Measurements from ENCODE around the gene HPSE2. TPM values are rescaled to one million over a fixed set of nuclear protein-coding genes. Genes with fewer than 3 reads are reported as not detected.

HPSE2 gene
- total RNA-seq, 4 donors from 2014 or later = 0.57 to 3.6 (median 1.5) TPM

DNA sequence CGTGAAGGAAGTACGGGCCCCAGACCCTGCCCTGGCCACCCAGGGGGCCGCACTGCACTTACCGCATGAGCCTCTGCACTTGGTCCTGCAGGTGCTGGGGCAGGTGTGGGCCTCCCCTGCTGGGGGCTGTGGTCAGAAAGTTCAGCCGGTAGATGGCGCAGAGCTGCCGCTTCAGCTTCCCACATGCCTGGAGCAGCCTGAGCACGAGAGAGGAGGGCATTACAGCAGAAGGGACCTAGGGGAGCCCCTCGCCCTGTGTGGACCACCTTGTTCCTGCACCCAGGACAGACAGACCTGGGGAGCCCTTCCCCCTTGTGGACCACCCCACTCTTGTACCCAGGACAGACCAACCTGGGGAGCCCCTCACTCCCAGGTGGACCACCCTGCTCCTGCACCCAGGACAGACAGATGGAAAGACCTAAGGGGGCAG, 811.9 kb downstream of the HPSE2 start:
- 81 to 90% methylated on average over 5 to 9 of the region's 9 CpGs for WGBS, 2 donors
- H3K4me3 ChIP-seq (ENCODE audit: low read depth, poor library complexity, severe bottlenecking) = no peak overlapping the region
- DNase-seq (ENCODE audit: low spot score in 2 of 2) = no peak
- TF ChIP-seq POLR2A (IDR thresholded peaks at IDR 0.05) (no peak), CTCF (IDR thresholded peaks at IDR 0.05) (no peak)
- intact Hi-C loops (cut with DNase I; ENCODE audit: low total_unique reads) = no loop called here

- intact Hi-C loops (cut with DNase I; ENCODE audit: low total_unique reads) = no loop called here
- no peak overlapping the region for H3K4me3 ChIP-seq (ENCODE audit: low read depth, poor library complexity, severe bottlenecking)
- 93 to 97% methylated on average over 10 of the region's 10 CpGs for WGBS, 2 donors
- peak in 1 of 2 donors; percentile 68 for DNase-seq (ENCODE audit: low spot score in 2 of 2)
- no peak for TF ChIP-seq CTCF (IDR thresholded peaks at IDR 0.05)
- no peak for TF ChIP-seq POLR2A (IDR thresholded peaks at IDR 0.05)
Measured at GRCh38 chr10:98422182-98422581, 813.5 kb downstream of the HPSE2 start.

DNA sequence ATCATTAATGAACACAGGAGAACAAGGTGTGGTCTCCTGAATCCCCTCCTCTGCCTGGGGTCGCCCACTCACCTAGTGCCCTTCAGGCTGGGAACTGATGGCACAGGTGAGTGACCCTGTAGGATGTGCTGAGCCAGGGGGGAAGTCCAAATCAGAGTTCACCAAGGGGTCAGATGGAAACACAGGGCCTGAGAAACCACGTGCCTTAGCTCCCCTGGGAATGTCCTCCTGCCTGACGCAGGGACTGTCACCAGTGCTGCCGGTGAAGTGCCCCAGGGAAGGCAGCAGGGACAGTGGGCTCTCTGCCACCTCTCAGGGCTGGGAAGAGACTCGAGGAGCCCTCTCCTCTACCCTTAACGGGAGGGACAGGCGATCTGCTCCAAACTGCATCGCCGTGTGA, 814.9 kb downstream of the HPSE2 start:
- WGBS, 2 donors = 84 to 90% methylated on average over 9 of the region's 9 CpGs

DNA sequence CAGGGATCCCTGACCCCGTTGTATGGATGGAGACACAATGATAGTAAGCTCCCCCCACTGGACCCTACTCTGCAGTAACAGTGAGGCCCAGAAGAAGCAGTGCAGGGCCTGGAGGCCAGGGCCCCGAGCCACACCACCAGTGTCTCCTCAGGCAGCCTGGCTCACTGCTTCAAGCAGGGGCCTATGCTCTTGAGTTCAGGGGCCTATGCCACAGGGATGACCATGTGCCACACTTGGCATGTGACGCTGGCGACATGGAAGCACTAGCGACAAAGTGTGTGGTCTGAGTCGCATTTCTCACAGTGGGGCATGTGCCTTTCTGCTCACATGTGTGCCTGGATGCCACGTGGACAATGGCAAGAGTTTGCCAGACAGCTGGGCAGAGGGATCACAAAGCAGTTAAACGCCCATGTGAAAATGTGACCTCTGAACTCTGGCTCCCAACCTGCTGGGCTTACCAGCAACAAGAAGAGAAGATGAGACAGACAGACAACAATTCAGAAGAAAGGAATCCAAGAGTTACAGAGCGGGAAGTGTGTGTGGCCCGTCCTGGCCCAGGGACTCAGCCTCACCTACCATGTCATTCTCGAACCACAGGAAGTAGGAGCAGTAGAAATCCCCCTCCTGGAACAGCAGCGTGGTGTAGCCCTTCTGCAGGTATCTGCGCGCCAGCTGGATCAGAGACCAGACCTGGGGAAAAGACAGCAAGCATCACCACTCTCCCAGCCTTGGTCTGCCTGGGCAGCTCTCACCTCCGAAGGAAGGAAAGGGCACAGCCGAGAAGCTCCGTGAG, 816.0 kb downstream of the HPSE2 start:
- WGBS, 2 donors = 91 to 92% methylated on average over 16 to 17 of the region's 17 CpGs
- DNase-seq (ENCODE audit: low spot score in 2 of 2) = no peak
- TF ChIP-seq CTCF (IDR thresholded peaks at IDR 0.05) (no peak), POLR2A (IDR thresholded peaks at IDR 0.05) (no peak)
- no peak overlapping the region for H3K4me3 ChIP-seq (ENCODE audit: low read depth, poor library complexity, severe bottlenecking)
- intact Hi-C loops (cut with DNase I; ENCODE audit: low total_unique reads) = no loop called here

More for the DNA sequence above, 814.9 kb downstream of the HPSE2 start:
- no peak overlapping the region for H3K4me3 ChIP-seq (ENCODE audit: low read depth, poor library complexity, severe bottlenecking)
- intact Hi-C loops (cut with DNase I; ENCODE audit: low total_unique reads) = no loop called here
- peak in 1 of 2 donors; percentile 52 for DNase-seq (ENCODE audit: low spot score in 2 of 2)
- TF ChIP-seq POLR2A (IDR thresholded peaks at IDR 0.05) = no peak
- TF ChIP-seq CTCF (IDR thresholded peaks at IDR 0.05) = no peak

- intact Hi-C loops (cut with DNase I; ENCODE audit: low total_unique reads) = no loop called here
- DNase-seq (ENCODE audit: low spot score in 2 of 2) = peak in 1 of 2 donors; percentile 76
- TF ChIP-seq POLR2A (IDR thresholded peaks at IDR 0.05) (no peak), CTCF (IDR thresholded peaks at IDR 0.05) (no peak)
- WGBS, 2 donors = 90 to 91% methylated on average over 16 to 18 of the region's 18 CpGs
- H3K4me3 ChIP-seq (ENCODE audit: low read depth, poor library complexity, severe bottlenecking) = no peak overlapping the region
Measured at GRCh38 chr10:98418665-98419468, 816.8 kb downstream of the HPSE2 start.
